ENCODE results near the gene HEXIM2. TPM values are rescaled to one million over a fixed set of nuclear protein-coding genes. Genes with fewer than 3 reads are reported as not detected.

The HEXIM2 gene

Small RNA genes lying within 50 kb of the gene (small RNA-seq; reads per million reads assigned to genes)
- not detected for gene MIR6784

Measured in skeletal muscle satellite cell (primary cell).